Upper lobe of left lung (tissue), 4 donors: ENCODE data around the gene STX8.

Source experiments
- EP300 ChIP-seq, 4 donors: sonication (generic); formaldehyde crosslinking; IDR thresholded peaks; one replicate each; pipeline ENCODE4 v1.5.1; 2017; ENCODE audit warnings: antibody characterized with exemption in 4 of 4, control low read depth in 2 of 4
- POLR2A ChIP-seq, 4 donors: fragments of 450-650 bp; IDR thresholded peaks; one replicate each; pipeline ENCODE4 v1.5.1; 2016 to 2017; ENCODE audit warnings: antibody characterized with exemption in 4 of 4, mild to moderate bottlenecking in 2 of 4
- TF ChIP-seq, protein P1 (sequence below), 6 experiments: fragments of 450-650 bp in 4 of 6; fragments of 200-600 bp in 2 of 6; sonication (generic) in 2 of 6; IDR thresholded peaks; one replicate each; pipeline ENCODE4 v1.5.1; 2016 to 2019; ENCODE audit warnings: antibody characterized with exemption in 6 of 6

GRCh38 chr17:9299695-9300094 is 275.9 kb downstream of the STX8 start:
- TF ChIP-seq, protein P1, sequence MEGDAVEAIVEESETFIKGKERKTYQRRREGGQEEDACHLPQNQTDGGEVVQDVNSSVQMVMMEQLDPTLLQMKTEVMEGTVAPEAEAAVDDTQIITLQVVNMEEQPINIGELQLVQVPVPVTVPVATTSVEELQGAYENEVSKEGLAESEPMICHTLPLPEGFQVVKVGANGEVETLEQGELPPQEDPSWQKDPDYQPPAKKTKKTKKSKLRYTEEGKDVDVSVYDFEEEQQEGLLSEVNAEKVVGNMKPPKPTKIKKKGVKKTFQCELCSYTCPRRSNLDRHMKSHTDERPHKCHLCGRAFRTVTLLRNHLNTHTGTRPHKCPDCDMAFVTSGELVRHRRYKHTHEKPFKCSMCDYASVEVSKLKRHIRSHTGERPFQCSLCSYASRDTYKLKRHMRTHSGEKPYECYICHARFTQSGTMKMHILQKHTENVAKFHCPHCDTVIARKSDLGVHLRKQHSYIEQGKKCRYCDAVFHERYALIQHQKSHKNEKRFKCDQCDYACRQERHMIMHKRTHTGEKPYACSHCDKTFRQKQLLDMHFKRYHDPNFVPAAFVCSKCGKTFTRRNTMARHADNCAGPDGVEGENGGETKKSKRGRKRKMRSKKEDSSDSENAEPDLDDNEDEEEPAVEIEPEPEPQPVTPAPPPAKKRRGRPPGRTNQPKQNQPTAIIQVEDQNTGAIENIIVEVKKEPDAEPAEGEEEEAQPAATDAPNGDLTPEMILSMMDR (IDR thresholded peaks at IDR 0.05): no peak
- no peak for TF ChIP-seq POLR2A (IDR thresholded peaks at IDR 0.05)
- TF ChIP-seq EP300 (IDR thresholded peaks at IDR 0.05): no peak
